KMS-11 (cell line): ENCODE data around the gene PPHLN1.

Experiments used
- H2AFZ ChIP-seq: fragments of 200-600 bp; sonication (generic); 2 replicates; pipeline ENCODE4 v1.6.1; 2016; ENCODE audit warnings: antibody characterized with exemption, mixed run types, low read depth
- H3K27ac ChIP-seq: fragments of 200-600 bp; sonication (generic); 2 replicates; pipeline ENCODE4 v1.6.1; 2016; ENCODE audit warnings: mild to moderate bottlenecking, mixed run types
- H3K27me3 ChIP-seq: fragments of 200-600 bp; sonication (generic); 2 replicates; pipeline ENCODE4 v1.6.1; 2017; ENCODE audit warnings: mild to moderate bottlenecking, low read depth, mixed run types, moderate library complexity; ENCODE audit not compliant: insufficient read depth
- H3K36me3 ChIP-seq: fragments of 200-600 bp; sonication (generic); 2 replicates; pipeline ENCODE4 v1.6.1; 2017; ENCODE audit warnings: mild to moderate bottlenecking, mixed run types; ENCODE audit not compliant: insufficient read depth
- H3K4me1 ChIP-seq: fragments of 200-600 bp; sonication (generic); 2 replicates; pipeline ENCODE4 v1.6.1; 2016; ENCODE audit warnings: mild to moderate bottlenecking, low read depth, mixed run types; ENCODE audit not compliant: poor library complexity, severe bottlenecking
- H3K4me2 ChIP-seq: fragments of 200-600 bp; sonication (generic); 2 replicates; pipeline ENCODE4 v1.7.0; 2016; ENCODE audit warnings: mild to moderate bottlenecking, mixed run types
- H3K4me3 ChIP-seq: fragments of 200-600 bp; sonication (generic); IDR thresholded peaks from 2 replicates; pipeline ENCODE4 v1.6.1; 2017; ENCODE audit warnings: low read depth, low read length, mixed read lengths; ENCODE audit not compliant: insufficient read depth
- H3K79me2 ChIP-seq: fragments of 200-600 bp; sonication (generic); 2 replicates; pipeline ENCODE4 v1.6.1; 2016; ENCODE audit warnings: low read depth, mixed run types; ENCODE audit not compliant: insufficient read depth
- H3K9ac ChIP-seq: fragments of 200-600 bp; sonication (generic); 2 replicates; pipeline ENCODE4 v1.6.1; 2016; ENCODE audit warnings: mild to moderate bottlenecking, mixed run types
- H4K20me1 ChIP-seq: fragments of 200-600 bp; sonication (generic); 2 replicates; pipeline ENCODE4 v1.6.1; 2016; ENCODE audit warnings: mild to moderate bottlenecking, mixed run types; ENCODE audit not compliant: insufficient read depth
- CTCF ChIP-seq: fragments of 200-600 bp; sonication (generic); conservative IDR thresholded peaks from 2 replicates; pipeline ENCODE4 v1.6.1; 2017; ENCODE audit warnings: low read depth, mild to moderate bottlenecking, antibody characterized with exemption, low read length, moderate library complexity, mixed read lengths

PPHLN1 gene

GRCh38 chr12:42364692-42365091, 38.7 kb downstream of the PPHLN1 start:
- no peaks in the 10 kb centered on the region for H3K36me3 ChIP-seq
- no peaks in the 10 kb centered on the region; the same call in 1 of the 2 replicates for H3K79me2 ChIP-seq
- H3K9ac ChIP-seq: no peak overlapping the region
- H3K27ac ChIP-seq: no peak overlapping the region
- peaks cover 22% of the 10 kb centered on the region for H3K4me1 ChIP-seq
- H2AFZ ChIP-seq: no peak overlapping the region
- no peaks in the 10 kb centered on the region for H4K20me1 ChIP-seq
- H3K27me3 ChIP-seq: no peaks in the 10 kb centered on the region
- H3K4me3 ChIP-seq: no peak overlapping the region
- H3K4me2 ChIP-seq: no peak overlapping the region
- no peak for TF ChIP-seq CTCF

GRCh38 chr12:42365486-42365885, 39.5 kb downstream of the PPHLN1 start:
- H3K4me3 ChIP-seq: no peak overlapping the region
- H3K79me2 ChIP-seq: no peaks in the 10 kb centered on the region; the same call in 1 of the 2 replicates
- no peak overlapping the region for H2AFZ ChIP-seq
- no peak overlapping the region for H3K4me2 ChIP-seq
- H4K20me1 ChIP-seq: no peaks in the 10 kb centered on the region
- no peaks in the 10 kb centered on the region for H3K27me3 ChIP-seq
- H3K36me3 ChIP-seq: no peaks in the 10 kb centered on the region
- H3K4me1 ChIP-seq: peaks cover 14% of the 10 kb centered on the region
- no peak overlapping the region for H3K9ac ChIP-seq
- TF ChIP-seq CTCF: no peak
- H3K27ac ChIP-seq: no peak overlapping the region

- no peak for TF ChIP-seq CTCF
Measured at GRCh38 chr12:42370013-42370412, 44.0 kb downstream of the PPHLN1 start.

GRCh38 chr12:42372154-42372791, 46.3 kb downstream of the PPHLN1 start:
- Histone ChIP-seq H3K4me3 (no peak overlapping the region), H4K20me1 (no peaks in the 10 kb centered on the region), H3K36me3 (no peaks in the 10 kb centered on the region), H3K79me2 (no peaks in the 10 kb centered on the region), H3K27me3 (no peaks in the 10 kb centered on the region), H3K4me2 (no peak overlapping the region), H3K4me1 (no peaks in the 10 kb centered on the region), H2AFZ (no peak overlapping the region), H3K27ac (no peak overlapping the region), H3K9ac (no peak overlapping the region)
- TF ChIP-seq CTCF: peak; percentile 81

More at GRCh38 chr12:42370013-42370412, 44.0 kb downstream of the PPHLN1 start:
- no peak overlapping the region for H3K4me3 ChIP-seq
- no peak overlapping the region for H3K9ac ChIP-seq
- no peaks in the 10 kb centered on the region for H4K20me1 ChIP-seq
- H2AFZ ChIP-seq: no peak overlapping the region
- no peaks in the 10 kb centered on the region for H3K27me3 ChIP-seq
- H3K79me2 ChIP-seq: no peaks in the 10 kb centered on the region
- H3K27ac ChIP-seq: no peak overlapping the region
- H3K36me3 ChIP-seq: no peaks in the 10 kb centered on the region
- H3K4me2 ChIP-seq: no peak overlapping the region
- H3K4me1 ChIP-seq: no peaks in the 10 kb centered on the region
